GM23248 (cell line): Measurements from ENCODE around the gene ZNF365.

Experiments used
- EZH2 ChIP-seq: fragments of 200-600 bp; sonication (generic); IDR thresholded peaks from 2 replicates; pipeline ENCODE4 v1.6.1; 2018; ENCODE audit warnings: antibody characterized with exemption, mild to moderate bottlenecking; ENCODE audit not compliant: insufficient read depth, poor library complexity, severe bottlenecking
- EZH2phosphoT487 ChIP-seq: fragments of 200-600 bp; sonication (generic); IDR thresholded peaks from 2 replicates; pipeline ENCODE4 v1.6.1; 2018; ENCODE audit warnings: antibody characterized with exemption, moderate library complexity, mild to moderate bottlenecking, low read depth; ENCODE audit not compliant: insufficient read depth

- no peak for TF ChIP-seq EZH2
- no peak for TF ChIP-seq EZH2phosphoT487
These were observed 21.7 kb upstream of the ZNF365 start for GRCh38 chr10:62352356-62352970.
